ENCODE results near the gene PNLDC1.
"Not testable (repeated sequence)": the region's sequence is repeated elsewhere in the genome, so short reads cannot be mapped to it uniquely, and the experiment has no call there.

The PNLDC1 gene

GRCh38 chr6:159821122-159821521 is 21.0 kb downstream of the PNLDC1 start:
- DNase-seq: no peak

- DNase-seq: no peak
Observed at GRCh38 chr6:159821726-159822125, 21.6 kb downstream of the PNLDC1 start.

- no peak for DNase-seq
Observed at GRCh38 chr6:159823953-159824352, 23.9 kb downstream of the PNLDC1 start.

GRCh38 chr6:159824690-159825089 is 24.6 kb downstream of the PNLDC1 start:
- DNase-seq: not testable (repeated sequence)

GRCh38 chr6:159826004-159826403 is 25.9 kb downstream of the PNLDC1 start:
- no peak for DNase-seq

- no peak for DNase-seq
Observed at GRCh38 chr6:159826968-159827647, 27.0 kb downstream of the PNLDC1 start.

GRCh38 chr6:159828074-159828473 is 28.0 kb downstream of the PNLDC1 start:
- no peak for DNase-seq

GRCh38 chr6:159829526-159829925 is 29.4 kb downstream of the PNLDC1 start:
- no peak for DNase-seq

GRCh38 chr6:159830501-159831372 is 30.7 kb downstream of the PNLDC1 start:
- no peak for DNase-seq

GRCh38 chr6:159831373-159831679 is 31.2 kb downstream of the PNLDC1 start:
- no peak for DNase-seq

- no peak for DNase-seq
Observed at GRCh38 chr6:159832946-159833345, 32.9 kb downstream of the PNLDC1 start.

- no peak for DNase-seq
Observed at GRCh38 chr6:159833556-159833955, 33.5 kb downstream of the PNLDC1 start.

GRCh38 chr6:159833997-159834603 is 34.0 kb downstream of the PNLDC1 start:
- no peak for DNase-seq

GRCh38 chr6:159836718-159837490 is 36.8 kb downstream of the PNLDC1 start:
- no peak for DNase-seq

GRCh38 chr6:159837511-159837910 is 37.4 kb downstream of the PNLDC1 start:
- no peak for DNase-seq

GRCh38 chr6:159838020-159838744 is 38.1 kb downstream of the PNLDC1 start:
- DNase-seq: no peak

- no peak for DNase-seq
Observed at GRCh38 chr6:159842035-159842434, 42.0 kb downstream of the PNLDC1 start.

GRCh38 chr6:159844737-159845645 is 44.9 kb downstream of the PNLDC1 start:
- DNase-seq: no peak

- DNase-seq: not testable (repeated sequence)
Observed at GRCh38 chr6:159848552-159848951, 48.5 kb downstream of the PNLDC1 start.

GRCh38 chr6:159849851-159850250 is 49.8 kb downstream of the PNLDC1 start:
- DNase-seq: not testable (repeated sequence)

- no peak for DNase-seq
Observed at GRCh38 chr6:159852877-159853276, 52.8 kb downstream of the PNLDC1 start.

Measured in activated effector memory CD4-positive, alpha-beta T cell treated with Interleukin-2 at 50 U/mL for 16 hours (primary cell).